Measurements from ENCODE around the gene RNF19B.
"Not testable (repeated sequence)": the region's sequence is repeated elsewhere in the genome, so short reads cannot be mapped to it uniquely, and the experiment has no call there.

RNF19B gene

DNA sequence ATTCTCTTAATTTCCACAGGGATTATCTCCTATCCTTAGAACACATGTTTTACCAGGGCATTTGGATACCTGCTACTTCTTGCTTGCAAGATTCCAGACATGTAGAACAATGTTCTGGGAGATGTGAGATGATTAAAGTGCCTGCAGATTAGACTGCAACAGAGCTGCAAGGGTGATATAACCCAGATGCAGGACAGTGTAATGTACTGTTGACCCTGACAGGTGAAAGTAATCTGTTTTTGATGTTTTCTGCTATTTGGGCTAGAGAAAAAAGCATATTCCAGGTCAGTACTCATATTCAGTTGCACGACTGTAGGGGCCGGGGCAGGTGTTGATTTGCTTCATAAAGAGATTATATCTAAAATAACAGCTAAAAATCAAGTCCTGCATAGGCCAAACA lies 36.3 kb downstream of the RNF19B start:
- no peak for DNase-seq

DNA sequence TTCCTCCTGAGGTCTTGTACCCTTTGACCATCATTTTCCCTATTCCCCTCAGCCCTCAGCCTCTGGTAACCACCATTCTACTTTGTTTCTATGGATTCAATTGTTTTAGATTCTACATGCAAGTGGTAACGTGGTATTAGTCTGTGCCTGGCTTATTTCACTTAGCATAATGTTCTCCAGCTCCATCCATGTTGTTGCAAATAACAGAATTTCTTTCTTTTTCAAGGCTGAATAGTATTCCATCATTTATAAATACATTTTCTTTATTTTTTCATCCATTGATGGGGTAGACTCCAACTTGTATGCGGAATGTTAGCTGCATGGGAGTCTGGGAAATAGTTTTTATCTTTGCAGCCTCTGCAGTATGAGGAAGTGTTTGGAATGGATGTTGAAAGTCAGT lies 37.2 kb downstream of the RNF19B start:
- no peak for DNase-seq

DNA sequence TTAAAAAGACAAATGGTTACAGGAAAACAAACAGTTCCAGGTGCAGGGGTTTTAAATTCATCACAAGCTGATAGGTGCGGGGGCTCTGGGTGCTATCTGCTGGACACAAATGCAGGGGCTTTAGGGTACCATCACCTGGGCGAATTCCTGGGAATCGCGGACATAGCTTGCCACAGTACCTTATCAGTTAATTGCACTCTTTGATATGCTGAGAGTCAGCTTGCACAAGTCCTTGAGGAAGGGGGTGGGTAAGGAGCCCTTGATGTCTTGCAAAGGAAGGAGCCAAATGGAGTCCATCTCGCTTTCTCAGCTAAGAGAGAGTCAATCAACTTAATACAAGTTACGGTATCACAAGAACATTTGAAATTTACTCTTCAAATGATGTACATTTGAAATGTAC lies 38.0 kb downstream of the RNF19B start:
- DNase-seq: no peak

DNA sequence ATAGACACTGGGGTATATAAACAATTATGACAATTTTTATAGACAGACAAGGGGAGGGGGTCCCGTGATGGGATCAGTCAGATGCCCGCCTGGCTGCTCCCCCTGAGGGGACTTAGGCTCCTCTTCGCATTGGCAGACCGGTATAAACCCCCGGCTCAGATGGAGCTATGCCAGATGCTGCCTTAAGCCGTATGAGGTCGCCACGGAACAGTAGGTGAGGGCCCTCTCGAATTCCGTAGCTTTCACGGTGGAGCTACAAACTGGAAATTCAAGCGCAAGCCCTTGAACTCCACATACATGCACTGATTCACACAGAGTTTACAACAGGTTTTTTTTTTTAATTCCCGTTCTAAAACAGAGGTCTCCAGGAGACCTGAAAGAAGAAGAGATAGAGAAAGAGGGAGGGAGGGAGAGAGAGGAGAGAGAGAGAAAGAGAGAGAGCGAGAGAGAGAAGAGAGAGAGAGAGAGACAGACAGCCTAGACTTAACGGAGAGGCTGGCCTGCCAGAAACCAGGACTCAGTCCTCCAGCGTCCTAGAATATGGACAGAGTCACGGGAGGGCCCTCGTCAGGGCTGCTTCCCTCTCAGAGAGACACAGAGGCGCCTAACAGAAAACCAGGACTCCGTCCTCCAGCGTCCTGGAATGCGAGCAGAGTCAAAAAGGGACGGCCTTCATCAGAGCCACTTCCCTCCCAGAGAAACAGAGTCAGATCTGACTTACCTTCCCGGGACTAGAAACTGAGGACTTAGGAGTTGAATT lies 39.0 kb downstream of the RNF19B start:
- DNase-seq: no peak

DNA sequence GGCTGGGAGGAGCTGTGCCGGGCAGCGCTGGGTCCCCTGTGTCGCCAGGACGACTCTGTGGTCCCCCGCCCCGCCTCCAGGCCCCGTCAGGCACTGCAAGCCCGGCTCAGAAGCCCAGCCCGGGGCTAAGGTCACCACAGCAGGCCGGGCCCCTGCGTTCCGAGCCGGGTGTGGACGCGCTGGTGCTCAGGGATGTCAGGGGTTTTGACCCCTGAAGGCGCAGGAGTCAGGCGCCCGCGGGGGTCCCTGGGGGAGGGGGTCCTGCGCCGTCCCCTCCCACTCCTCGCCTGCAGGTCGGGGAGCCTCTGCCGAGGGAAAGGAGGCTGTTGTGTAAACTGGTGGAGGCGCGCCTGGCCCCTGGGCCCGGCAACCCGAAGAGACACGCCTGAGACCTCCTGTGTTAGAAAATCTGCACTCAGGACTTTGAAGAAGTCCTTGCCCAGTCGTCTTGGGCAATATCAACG lies 39.7 kb downstream of the RNF19B start:
- DNase-seq: no peak

DNA sequence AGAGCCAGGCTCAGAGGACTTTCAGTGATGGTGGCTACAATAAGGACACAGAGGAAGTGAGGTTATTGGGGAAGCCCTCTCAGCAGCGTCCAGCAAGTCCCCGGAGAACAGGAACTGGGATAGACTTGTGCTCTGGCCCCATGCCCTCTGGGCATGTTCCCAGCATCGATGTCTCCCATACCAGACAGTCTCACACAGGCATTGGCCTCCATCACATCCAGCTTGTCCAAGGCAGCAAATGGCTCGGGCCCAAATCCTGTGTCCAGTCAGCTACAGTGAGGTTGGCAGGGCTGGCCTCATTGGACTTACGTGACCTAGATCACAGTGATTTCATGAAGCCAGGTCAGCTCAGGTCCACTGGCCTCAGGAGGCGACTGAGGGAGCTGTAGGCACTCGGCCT lies 43.8 kb downstream of the RNF19B start:
- no peak for DNase-seq

DNA sequence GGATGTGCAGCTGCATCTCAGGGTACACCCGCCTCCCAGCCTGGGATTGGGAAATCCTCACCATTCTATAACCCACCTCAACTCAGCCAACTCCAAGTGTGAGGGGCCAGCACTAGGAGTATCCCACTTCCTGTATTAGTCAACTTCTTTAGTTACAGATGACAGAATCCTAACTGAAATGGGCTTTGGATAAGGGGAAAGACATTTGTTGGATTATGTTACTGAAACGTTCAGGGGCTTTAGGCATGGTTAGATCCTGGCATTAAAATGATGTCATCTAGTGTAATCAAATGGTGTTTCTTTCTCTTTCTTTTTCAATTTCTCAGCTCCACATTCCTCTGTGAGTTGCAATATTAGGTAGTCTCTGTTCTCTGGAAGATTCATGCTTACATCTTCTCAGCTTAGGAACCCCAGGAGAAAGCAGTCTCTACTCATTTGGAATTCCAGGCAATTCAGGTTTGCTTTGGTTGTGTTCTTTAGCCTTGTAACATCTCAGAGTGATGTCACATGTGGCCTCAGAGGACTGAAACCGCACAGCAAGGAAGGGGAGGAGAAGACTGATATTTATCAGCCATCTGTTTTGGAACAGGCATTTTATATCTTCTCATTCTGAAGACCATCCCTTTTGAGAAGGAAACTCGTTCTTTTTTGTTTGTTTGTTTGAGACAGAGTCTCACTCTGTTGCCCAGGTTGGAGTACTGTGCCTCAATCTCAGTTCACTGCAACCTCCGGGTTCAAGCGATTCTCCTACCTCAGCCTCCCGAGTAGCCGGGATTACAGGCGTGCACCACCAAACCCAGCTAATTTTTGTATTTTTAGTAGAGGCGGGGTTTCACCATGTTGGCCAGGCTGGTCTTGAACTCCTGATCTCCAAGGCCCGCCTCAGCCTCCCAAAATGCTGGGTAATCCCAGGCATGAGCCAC lies 44.5 kb downstream of the RNF19B start:
- DNase-seq: no peak

DNA sequence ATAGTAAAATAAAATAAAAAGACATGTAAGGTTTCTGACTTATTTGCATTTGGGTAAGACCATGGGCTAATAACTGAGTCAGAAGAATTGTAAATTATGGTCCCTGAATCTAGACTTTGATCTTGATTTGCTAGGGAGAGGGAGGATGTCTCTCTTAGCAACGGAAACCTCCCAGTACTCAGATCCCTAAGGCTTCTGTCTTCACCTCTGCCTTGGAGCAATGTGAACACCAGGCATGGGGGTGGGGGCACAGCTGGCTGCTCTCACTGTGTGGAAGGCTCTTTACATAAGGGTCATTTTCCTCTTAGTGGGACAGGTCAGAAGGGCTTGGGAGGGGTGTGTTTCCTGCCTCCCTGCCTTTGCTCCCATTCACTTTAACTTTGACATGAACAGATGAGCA lies 46.4 kb downstream of the RNF19B start:
- no peak for DNase-seq

DNA sequence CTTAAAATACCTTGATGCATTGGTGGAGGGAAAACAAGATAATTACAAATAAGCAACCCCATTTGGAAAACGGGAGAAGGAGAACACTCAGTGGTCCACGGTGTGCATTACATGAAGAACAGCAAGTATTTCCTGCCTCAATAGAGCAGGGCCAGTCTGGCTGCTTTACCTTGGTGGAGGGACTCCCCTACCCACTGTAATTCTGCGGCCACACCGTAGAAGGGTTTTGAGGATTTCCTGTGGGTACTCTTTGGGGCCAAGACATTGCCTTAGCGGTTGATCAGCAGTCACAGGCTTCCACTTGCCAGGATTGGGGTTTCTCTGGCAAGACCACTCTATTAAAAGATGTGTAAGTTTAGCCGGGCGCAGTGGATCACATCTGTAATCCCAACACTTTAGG lies 47.1 kb downstream of the RNF19B start:
- peak; percentile 53 for DNase-seq

DNA sequence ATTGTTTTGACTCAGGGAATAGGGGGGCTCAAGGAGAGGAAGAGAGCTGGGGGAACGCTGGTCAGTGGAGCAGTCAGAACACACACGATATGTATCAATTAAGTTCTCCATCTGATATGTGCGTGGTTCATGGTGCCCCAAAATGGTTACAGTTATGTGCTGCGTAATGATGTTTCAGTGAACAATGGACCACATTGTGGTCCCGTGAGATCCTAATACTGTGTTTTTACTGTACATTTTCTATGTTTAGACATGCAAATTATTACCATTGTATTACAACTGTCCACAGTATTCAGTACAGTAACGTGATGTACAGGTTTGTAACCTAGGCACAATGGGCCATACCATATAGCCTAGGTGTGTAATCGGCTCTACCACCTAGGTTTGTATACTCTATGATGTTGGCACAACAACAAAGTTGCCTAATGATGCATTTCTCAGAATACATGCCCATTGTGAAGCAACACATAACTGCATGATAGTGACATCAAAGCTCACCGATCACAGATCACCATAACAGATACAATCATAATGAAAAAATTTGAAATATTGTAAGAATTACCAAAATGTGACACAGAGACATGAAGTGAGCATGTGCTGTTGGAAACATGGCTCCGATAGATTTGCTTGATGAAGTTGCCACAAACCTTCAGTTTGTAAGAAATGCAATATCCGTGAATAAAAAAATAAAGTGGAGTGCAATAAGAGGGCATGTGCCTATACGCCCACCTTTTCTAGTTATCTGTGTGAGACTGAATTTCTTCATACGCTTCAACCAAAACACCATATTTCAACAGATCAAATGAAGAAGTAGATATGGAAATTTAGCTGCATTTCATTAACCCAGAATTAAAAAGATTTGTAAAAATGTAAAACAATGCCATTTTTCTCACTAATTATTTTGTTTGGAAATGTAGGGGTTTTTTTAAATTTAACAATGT lies 48.6 kb downstream of the RNF19B start:
- no peak for DNase-seq

DNA sequence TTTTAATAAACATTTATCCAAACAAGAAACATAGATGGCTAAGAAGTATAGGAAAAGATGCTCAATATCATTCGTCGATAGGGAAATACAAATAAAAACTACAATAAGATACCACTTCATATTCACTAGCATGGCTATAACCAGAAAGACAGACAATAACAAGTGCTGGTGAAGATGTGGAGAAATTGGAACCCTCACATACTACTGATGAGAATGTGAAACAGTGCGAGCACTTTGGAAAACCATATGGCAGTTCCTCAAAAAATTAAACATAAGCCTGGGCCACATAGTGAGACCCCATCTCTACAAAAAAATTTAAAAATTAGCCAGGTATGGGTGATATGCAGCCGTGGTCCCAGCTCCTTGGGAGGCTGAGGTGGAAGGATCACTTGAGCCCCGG lies 54.3 kb downstream of the RNF19B start:
- DNase-seq: no peak

DNA sequence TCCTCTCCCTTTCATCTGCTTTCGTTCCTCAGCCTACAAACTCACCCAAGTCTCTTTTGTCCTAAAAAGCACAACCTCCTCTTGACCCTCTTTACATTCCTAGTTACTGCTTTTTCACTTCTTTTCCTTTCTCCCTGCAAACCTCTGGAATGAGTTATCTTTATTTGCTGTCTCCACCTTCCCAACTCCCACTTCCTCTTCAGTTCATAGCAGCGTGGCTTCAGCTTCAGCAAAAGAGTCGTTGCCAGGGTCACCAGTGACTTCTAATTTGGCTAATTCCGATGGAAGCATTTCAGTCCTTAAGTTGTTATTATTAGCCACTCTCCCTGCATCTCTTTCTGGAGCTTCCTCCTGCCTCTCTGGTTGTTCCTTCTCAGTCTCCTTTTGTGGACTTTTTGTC lies 57.2 kb downstream of the RNF19B start:
- DNase-seq: no peak

DNA sequence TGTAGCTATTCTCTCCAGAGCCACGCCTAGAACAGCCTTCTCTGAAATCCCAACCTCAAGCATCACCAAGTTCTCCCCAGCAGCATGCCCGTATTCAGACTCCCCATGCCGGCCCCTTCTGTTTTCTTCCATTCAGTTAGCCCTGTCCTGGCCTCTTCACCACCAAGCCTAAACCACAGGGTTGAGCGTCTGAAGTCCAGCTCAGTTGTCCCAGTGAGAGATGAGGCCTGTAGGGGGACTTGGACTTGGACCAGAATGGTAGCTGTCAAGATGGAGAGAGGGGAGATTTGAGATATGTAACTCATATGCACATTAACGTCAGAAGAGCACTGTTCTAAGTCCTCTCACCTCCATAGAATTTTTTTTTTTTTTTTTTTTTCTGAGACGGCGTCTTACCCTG lies 58.0 kb downstream of the RNF19B start:
- DNase-seq: no peak

DNA sequence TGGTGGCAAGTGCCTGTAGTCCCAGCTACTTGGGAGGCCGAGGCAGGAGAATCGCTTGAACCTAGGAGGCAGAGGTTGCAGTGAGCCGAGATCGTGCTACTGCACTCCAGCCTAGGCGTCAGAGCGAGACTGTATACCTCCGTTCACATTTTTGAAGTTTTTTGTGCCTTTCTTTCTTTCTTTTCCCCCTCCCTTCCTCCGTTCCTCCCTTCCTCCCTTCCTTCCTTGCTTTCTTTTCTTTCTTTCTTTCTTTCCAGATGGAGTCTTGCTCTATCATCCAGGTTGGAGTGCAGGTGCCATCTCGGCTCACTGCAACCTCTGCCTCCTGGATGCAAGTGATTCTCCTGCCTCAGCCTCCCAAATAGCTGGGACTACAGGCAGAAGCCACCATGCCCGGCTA lies 59.0 kb downstream of the RNF19B start:
- not testable (repeated sequence) for DNase-seq

DNA sequence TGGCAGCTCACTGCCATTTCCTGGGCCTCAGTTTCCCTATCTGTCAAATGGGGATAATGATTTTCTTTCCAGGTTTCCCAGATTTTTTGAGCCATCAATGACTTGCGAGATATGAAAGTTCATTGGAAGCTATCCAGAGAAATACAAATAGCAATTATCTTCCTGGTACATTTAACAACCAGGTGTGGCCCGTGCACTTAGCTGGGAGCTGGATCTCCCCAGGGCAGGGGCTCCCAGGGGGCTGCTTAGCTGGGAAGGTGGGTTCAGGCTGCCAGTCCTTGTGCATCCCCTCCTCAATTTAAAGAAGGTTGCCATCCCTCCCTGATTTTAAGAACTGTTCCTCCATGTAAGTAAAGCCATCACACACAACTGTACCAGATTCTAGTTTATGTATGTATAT lies 59.8 kb downstream of the RNF19B start:
- DNase-seq: no peak

DNA sequence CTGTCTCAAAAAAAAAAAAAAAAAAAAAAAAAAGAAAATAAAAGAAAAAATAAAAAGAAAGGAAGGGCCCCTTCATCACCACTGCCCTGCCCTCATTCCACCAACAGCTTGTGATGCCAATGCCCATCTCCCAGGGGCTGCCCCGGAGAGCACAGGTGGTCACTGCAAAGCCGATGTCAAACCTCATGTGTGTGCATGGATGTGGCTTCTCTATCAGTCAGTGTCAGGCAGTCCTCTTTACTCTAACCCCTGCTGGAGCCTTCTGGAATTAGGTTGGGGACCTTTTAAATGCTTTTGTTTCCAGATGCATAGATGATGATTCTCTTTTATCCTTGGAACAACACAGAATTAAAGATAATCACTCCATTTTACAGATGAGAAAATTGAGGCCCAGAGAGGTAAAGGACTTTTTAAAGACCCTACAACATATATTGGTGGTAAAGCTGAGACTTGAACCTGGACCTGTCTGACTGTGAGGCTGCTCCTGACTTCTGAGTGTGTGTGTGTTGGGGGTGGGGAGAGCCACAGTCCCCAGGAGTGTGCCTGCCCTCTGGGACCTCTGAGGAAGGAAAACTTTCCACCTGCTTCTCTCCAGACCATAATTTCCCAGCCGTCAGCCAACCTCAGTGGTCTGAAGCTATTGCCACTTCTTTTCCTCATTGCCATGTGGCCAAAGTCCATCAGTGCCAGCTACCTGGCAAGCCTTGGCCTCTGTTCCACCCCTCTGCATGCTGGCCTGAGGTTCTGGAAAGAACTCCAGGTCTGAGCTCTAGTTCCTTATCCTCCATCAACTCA lies 60.4 kb downstream of the RNF19B start:
- DNase-seq: no peak

DNA sequence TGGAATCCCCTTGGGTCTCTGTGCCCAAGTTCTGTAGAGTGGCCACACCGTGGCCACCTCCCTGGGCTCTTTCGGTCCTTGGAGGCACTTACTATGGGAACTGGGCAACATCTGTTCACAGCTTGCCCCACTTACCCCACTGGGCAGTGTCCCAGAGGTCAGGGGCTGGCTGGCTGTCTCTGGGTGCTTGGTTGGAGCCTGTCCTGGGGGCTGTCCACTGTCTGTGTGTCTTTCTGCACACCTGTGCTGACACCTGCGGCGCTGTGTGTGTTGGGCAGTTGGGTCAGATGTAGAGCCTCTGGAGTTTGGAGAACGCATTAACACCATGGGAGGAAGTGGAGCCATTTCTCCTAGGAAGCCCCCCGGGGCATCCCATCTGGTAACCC lies 62.1 kb downstream of the RNF19B start:
- no peak for DNase-seq

DNA sequence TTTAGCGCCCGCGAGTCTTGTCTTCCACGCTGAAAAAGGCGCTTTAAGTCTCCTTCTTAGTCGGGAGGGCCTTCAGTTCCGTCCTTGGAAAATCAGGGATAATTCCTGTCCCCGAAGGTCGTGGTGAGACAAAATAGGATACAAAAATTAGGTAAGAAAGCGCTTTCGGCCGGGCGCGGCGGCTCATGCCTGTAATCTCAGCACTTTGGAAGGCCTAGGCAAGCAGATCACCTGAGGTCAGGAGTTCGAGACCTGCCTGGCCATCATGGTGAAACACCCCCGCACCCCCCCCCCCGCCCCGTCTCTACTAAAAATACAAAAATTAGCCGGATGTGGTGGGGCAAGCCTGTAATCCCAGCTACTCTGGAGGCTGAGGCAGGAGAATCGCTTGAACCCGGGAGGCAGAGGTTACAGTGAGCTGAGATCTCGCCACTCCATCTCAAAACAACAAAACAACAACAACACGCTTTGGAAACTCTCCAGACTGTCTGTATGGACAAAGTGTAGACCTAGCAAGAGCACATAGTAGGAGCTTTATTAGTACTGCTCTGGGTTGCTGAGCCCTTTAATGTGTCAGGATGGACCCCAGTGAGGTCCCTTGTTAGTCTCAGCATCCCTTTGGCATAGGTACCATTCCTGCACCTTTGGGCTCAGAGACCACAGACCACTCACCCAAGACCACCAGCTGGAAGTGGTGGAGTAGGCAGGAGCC lies 62.6 kb downstream of the RNF19B start:
- no peak for DNase-seq

DNA sequence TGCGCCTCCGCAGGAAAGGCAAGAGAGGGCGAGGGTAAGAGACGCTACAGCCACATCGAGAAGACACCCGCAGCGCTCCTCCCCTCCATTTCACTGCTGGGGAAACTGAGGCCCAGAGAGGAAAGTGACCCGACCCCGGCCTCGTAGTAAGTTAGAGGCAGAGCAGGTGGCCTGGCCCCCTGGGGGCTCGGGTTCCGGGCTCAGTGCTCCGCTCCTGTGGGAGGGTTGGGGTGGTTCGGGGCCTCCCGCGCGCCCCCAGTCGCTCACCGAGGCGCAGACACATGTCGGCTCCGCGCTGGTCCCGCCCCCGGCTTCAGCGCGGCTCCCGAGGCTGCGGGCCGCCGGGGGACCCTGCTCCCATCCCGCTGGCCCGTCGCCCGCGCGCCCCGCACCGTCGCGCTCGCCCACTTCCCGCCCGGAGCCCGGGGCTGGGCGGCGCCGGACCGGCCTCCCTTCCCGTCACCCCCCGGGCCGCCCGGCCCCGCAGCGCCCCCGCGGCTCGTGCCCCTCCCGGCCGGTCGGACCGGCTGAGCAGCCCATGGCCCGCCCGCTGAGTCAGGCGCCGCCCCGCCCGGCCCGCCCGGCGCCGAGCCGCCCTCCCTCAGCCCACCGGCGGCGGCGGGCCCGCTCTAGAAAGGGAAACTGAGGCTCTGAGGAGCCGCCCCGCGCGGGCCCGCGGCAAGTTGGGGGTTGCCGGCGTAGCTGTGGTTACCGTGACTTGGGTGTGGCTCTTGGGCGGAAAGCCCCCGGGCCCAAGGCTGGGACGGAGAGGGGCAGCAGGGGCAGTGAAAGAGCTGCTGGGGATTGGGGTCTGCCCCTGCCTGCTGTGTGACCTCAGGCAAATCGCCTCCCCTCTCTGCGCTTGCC lies 63.4 kb downstream of the RNF19B start, which contains the start of gene TMEM54:
Gene TMEM54 (minus strand): TSS at position 434 of the 867 bp plus-strand sequence. CDS start 151 bp downstream, at position 283.
- DNase-seq: no peak

DNA sequence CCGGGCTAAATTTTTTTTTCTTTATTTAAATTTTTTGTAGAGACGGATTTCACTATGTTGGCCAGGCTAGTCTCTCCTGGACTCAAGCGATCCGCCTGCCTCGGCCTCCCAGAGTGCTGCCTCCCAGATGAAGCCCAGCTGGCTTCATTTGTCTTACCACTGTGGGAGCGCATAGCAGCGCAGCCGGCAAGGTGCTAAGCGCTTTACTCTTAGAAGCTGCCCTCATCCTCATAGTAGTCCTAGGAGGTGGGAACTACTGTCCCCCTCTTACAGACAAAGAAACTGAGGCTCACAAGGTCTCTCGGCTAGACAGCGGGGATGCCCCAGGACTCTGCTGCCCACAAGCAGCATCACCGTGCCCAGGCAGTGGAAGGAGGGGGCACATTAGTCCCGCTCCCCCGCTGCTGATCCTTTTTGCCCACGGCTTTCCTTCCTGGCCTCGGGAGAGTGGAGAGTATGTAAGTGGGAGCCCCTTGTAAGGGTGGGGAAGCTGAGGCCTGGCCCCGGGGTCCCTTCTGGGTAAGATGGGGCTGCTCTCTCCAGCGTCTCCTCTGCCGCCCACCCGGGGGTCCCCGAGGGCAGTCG lies 64.1 kb downstream of the RNF19B start:
- no peak for DNase-seq
